HG02884 (cell line): ENCODE measurements around the gene DAB1.

ENCODE experiments used
- ATAC-seq: cut with Tn5 transposase; IDR thresholded peaks from one replicate; pipeline ENCODE4 v1.9.1; 2021; ENCODE audit warnings: mild to moderate bottlenecking, moderate library complexity; ENCODE audit not compliant: unreplicated experiment

Gene DAB1

DNA sequence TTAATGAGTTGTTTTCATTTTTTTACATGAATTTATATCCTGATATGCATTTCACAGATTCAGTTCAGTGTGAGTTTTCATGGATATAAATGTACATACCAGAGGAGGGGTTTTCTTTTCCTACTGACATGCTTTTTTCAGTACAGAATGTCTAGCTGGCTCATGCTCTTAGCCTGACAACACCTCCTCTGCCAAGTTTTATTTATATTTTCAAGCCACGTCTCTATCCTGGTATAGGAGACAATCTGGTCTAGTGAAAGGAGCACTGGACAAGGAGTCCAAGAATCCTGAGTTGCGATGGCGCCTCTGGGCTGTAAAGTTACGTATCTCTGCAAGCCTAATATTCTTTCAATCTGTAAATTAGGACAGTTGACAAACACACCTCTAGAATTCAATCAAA, 4.9 kb downstream of the DAB1 start:
- no peak for ATAC-seq

- ATAC-seq: no peak
These were observed 12.6 kb downstream of the DAB1 start for GRCh38 chr1:57411262-57411661.

- no peak for ATAC-seq
These were observed 13.4 kb downstream of the DAB1 start for GRCh38 chr1:57410508-57410907.

GRCh38 chr1:57407928-57408327, 15.9 kb downstream of the DAB1 start:
- no peak for ATAC-seq

DNA sequence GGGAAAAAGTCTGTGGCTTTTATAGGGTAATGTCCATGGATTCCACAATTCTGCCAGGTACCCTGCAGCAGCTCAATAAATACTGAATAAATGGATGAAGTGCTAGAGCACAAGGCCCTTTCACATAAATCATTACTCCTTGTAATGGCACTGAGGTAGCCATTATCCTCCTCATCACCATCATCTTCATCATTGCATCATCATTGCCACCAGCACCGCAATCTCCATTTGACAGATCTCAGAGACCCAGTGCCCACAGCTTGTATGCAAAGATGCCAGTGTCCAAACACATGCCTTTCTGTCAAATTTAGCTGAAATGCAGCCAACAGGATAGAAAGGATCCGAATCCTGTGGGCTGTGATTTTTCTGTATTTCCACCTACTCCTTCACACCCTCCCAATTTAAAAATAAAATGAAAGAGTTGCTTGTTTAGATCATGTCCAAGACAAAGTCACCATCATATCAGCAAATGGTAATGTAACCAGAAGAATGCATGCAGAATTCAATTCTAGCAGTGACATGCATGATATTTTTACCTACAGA, 17.4 kb downstream of the DAB1 start:
- ATAC-seq: no peak

GRCh38 chr1:57404884-57405283, 19.0 kb downstream of the DAB1 start:
- ATAC-seq: no peak

- no peak for ATAC-seq
These were observed 20.7 kb downstream of the DAB1 start for GRCh38 chr1:57403201-57403600.

GRCh38 chr1:57401671-57402070, 22.2 kb downstream of the DAB1 start:
- no peak for ATAC-seq

- ATAC-seq: no peak
These were observed 23.8 kb downstream of the DAB1 start for GRCh38 chr1:57400048-57400447.

GRCh38 chr1:57393058-57393584, 30.7 kb downstream of the DAB1 start:
- ATAC-seq: no peak

DNA sequence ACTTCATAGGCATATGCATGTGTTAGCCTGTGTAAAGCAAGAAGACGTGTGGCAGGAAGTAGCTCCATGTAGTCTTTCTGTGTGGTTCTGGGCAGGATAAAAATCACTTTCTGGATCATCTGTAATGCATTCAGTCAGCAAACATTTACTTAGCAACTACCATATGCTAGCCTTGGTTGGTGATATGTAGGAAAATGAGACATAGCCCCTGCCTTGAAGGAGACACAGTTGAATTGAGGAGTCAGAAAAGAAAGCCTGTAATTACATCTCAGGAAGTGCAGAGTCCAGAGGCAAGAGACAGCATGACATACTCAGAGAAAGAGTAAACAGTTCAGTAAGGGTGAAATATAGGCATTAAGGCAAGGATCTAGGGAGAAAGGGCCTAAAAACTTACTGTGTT, 38.5 kb downstream of the DAB1 start:
- ATAC-seq: no peak

GRCh38 chr1:57384901-57385300, 39.0 kb downstream of the DAB1 start:
- no peak for ATAC-seq

DNA sequence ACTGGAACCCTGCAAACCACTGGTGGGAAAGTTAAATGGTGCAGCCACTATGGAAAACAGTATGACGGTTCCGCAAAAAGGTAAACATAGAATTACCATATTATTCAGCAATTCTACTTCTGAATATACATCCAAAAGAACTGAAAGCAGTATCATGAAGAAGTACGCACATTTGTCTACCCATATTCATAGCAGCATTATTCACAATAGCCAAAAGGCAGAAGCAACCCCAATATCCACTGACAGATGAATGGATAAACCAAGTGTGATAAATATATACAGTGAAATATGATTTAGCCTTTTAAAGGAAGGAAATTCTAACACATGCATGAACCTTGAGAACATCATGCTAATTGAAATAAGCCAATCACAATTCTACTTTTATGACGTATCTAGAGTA, 39.6 kb downstream of the DAB1 start:
- ATAC-seq: no peak

- ATAC-seq: no peak
These were observed 42.0 kb downstream of the DAB1 start for GRCh38 chr1:57381871-57382270.

DNA sequence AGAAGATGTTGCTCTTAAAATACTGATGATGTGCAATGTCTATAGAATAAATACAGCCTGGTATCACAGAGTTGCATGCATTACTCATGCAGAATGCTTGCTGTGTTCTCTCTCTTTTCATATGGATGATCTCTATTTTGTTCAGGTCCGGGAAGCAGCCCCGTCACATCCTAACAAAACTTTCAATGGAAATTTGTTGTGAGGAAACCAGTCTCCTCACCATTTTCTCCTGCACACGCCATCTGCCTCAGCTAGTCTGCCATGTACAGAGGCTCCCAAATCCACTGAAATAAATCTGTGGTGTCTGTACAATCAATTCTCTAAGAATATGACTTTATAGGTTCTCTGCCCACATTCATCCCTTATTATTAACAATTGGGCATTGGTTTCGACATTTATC, 42.4 kb downstream of the DAB1 start:
- ATAC-seq: no peak

- ATAC-seq: no peak
These were observed 42.9 kb downstream of the DAB1 start for GRCh38 chr1:57380923-57381322.

DNA sequence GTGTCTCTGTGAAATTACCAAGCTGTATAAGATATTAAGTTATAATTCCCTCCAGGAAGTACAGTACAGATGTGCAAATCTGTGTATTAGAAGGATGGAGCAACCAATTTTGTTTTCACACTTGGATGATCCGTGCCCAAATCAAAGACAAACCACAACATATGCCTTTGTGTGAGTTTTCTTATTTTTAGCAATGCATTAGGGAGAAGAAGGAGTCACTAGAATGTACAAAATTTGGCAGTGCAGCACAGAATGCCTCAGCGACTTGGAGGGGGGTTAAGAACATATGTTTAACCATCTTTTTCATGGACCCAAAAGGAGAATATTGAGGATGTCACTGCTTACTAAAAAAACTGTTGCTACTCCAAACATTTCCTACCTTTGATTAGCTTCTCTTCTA, 45.3 kb downstream of the DAB1 start:
- ATAC-seq: no peak

DNA sequence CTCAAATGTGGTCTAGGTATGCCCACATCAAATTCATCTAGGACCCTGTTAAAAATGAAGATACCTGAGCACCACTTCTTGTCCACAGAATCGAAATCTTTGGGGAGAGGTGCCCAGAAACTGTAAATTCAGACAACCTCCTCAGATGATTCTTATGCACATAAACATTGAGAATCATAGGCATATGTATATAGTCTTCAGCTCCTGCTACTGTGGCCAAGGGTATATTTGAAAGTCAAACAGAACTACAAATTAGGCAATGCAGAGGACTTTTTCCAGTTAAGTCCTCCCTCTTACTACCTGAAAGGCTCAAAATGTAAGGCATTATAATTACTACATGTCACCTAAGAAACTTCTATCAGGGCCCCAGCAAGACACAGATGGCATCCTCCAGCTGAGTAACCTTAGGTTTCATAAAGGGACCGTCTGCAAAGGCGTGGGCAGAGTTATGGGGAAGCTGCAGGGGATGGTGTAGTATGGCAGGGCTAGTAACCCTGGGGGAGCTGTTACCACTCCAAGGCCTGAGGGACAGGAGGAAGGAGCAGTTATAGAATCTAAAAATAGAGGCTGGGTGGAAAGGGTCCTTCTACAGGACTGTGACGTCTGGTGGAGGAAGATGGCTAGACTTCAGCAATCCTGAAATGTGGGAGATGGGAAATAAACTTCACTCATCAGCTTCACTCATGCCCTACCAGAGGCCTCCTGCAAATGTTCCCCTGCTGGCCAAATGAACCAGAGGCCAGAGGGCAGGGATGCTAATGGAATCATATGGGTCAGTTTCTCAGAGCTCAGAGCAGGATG, 46.3 kb downstream of the DAB1 start:
- no peak for ATAC-seq

DNA sequence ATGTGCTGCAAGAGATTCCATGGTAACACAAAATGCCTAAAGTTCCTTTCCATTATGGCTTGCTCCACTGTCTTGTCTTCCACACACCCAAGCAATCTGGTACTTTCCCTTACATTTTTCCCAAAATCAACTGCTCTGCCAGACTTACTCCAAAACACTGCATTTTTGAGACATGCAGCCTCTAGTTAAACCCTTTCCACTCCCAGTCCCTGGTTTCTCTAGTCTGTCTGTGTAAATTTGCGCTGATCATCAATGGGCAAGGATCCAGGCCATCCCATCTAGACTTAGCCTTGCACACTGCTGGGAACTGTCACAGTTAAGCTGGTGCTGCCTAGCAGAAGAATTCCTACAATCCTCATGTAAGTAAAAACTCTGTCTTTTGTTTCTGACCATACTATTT, 47.8 kb downstream of the DAB1 start:
- no peak for ATAC-seq

DNA sequence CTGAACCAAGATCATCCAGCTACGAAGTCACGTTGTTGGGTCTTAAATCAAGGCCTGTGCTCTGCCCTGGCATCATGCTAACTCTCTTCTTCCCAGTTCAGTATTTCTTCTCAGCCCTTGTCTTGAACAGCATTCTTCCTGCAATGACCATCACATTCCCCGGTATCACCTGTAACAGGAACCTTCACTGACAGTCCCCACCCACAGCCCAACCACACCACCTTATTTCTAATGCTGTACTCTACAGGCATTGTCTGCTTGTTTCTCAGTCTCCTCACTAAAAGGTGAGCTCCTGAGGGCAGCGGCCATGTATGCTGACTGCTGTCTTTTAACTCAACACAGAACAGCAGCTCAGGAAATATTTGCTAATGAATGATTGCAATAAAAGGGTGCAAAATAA, 54.0 kb downstream of the DAB1 start:
- ATAC-seq: no peak

DNA sequence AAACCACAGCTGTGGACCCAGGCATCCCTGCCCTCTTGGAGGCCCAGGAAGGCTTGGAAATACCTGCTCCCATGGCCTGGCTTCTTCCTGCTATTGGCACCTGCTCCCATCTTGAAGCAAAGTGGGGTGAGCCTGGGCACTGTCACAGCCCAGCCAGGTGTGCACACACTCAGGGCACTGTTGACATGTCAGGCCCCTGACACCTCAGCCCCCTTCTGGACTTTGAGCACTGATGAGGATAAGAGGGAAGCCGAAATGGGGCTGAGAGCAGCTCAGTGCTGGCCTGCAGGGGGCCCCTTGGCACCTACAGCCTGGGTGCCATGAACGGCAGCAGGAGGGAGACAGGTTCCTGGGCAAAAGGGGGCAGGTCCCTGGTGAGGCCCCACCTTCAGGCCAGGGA, 55.9 kb downstream of the DAB1 start:
- no peak for ATAC-seq

GRCh38 chr1:57363643-57364042, 60.2 kb downstream of the DAB1 start:
- ATAC-seq: no peak

- ATAC-seq: no peak
These were observed 60.7 kb downstream of the DAB1 start for GRCh38 chr1:57363165-57363564.
